H9 (cell line): ENCODE measurements around the gene IRS4. TPM values are rescaled to one million over a fixed set of nuclear protein-coding genes. Genes with fewer than 3 reads are reported as not detected.
A peak's percentile ranks its signal among the peaks of the same experiment; 100 is the strongest.

Experiments used
- DNase-seq: peaks from one replicate; pipeline ENCODE4 v3.0.0-alpha.2; 2017
- H2AFZ ChIP-seq: one replicate; pipeline ENCODE4 v1.6.1; 2013; ENCODE audit warnings: mild to moderate bottlenecking, low read length, control low read depth, moderate library complexity
- H2AK5ac ChIP-seq: 2 replicates; pipeline ENCODE4 v1.6.1; 2013; ENCODE audit warnings: low read length, control low read depth, mixed read lengths; ENCODE audit not compliant: insufficient read length
- H2BK120ac ChIP-seq: one replicate; pipeline ENCODE4 v1.6.1; 2013; ENCODE audit warnings: low read depth, mild to moderate bottlenecking, low read length, control low read depth, inconsistent platforms; ENCODE audit not compliant: poor library complexity, severe bottlenecking
- H2BK12ac ChIP-seq: 2 replicates; pipeline ENCODE4 v1.6.1; 2013; ENCODE audit warnings: low read length, control low read depth, mixed read lengths, low read depth; ENCODE audit not compliant: insufficient read length
- H2BK15ac ChIP-seq: 2 replicates; pipeline ENCODE4 v1.6.1; 2013; ENCODE audit warnings: low read depth, low read length, control low read depth
- H2BK20ac ChIP-seq: one replicate; pipeline ENCODE4 v1.6.1; 2013; ENCODE audit warnings: low read depth, mild to moderate bottlenecking, low read length, control low read depth, inconsistent platforms; ENCODE audit not compliant: poor library complexity, severe bottlenecking
- H2BK5ac ChIP-seq: 2 replicates; pipeline ENCODE4 v1.6.1; 2013; ENCODE audit warnings: low read length, control low read depth, mixed read lengths; ENCODE audit not compliant: insufficient read length
- H3K14ac ChIP-seq: 2 replicates; pipeline ENCODE4 v1.6.1; 2013; ENCODE audit warnings: low read length, control low read depth; ENCODE audit not compliant: insufficient read depth
- H3K18ac ChIP-seq: 2 replicates; pipeline ENCODE4 v1.6.1; 2013; ENCODE audit warnings: low read depth, mild to moderate bottlenecking, mixed read lengths, low read length, control low read depth; ENCODE audit not compliant: insufficient read length
- H3K23ac ChIP-seq: 2 replicates; pipeline ENCODE4 v1.6.1; 2013; ENCODE audit warnings: low read length, control low read depth, mixed read lengths, low read depth; ENCODE audit not compliant: insufficient read length
- H3K23me2 ChIP-seq: 2 replicates; pipeline ENCODE4 v1.6.1; 2013; ENCODE audit warnings: low read depth, mild to moderate bottlenecking, mixed read lengths, low read length, control low read depth; ENCODE audit not compliant: insufficient read length, poor library complexity, severe bottlenecking
- H3K27ac ChIP-seq: 2 replicates; pipeline ENCODE4 v1.5.1; 2013; ENCODE audit warnings: low read length, control low read depth, mixed read lengths, low read depth; ENCODE audit not compliant: insufficient read length
- H3K27me3 ChIP-seq: 2 replicates; pipeline ENCODE4 v1.6.1; 2013; ENCODE audit warnings: low read length, control low read depth, inconsistent platforms; ENCODE audit not compliant: insufficient read depth
- H3K4ac ChIP-seq: 2 replicates; pipeline ENCODE4 v1.6.1; 2013; ENCODE audit warnings: low read depth, mild to moderate bottlenecking, control low read depth, inconsistent platforms, low read length, moderate library complexity
- H3K4me1 ChIP-seq: 2 replicates; pipeline ENCODE4 v1.6.1; 2013; ENCODE audit warnings: low read length, control low read depth, inconsistent platforms; ENCODE audit not compliant: insufficient read depth
- H3K4me2 ChIP-seq: 2 replicates; pipeline ENCODE4 v1.6.1; 2013; ENCODE audit warnings: low read length, control low read depth, mixed read lengths; ENCODE audit not compliant: insufficient read length, insufficient read depth
- H3K56ac ChIP-seq: 2 replicates; pipeline ENCODE4 v1.6.1; 2013; ENCODE audit warnings: low read depth, mild to moderate bottlenecking, mixed read lengths, low read length, control low read depth; ENCODE audit not compliant: insufficient read length
- H3K79me1 ChIP-seq: 2 replicates; pipeline ENCODE4 v1.6.1; 2013; ENCODE audit warnings: low read depth, mild to moderate bottlenecking, moderate library complexity, low read length, control low read depth, inconsistent platforms; ENCODE audit not compliant: insufficient read depth, poor library complexity, severe bottlenecking
- H3K79me2 ChIP-seq: 2 replicates; pipeline ENCODE4 v1.6.1; 2013; ENCODE audit warnings: low read length, control low read depth, inconsistent platforms; ENCODE audit not compliant: insufficient read depth
- H3K9ac ChIP-seq: 2 replicates; pipeline ENCODE4 v1.6.1; 2013; ENCODE audit warnings: low read length, control low read depth, mixed read lengths; ENCODE audit not compliant: insufficient read length; ENCODE audit errors: extremely low read depth
- H3K9me3 ChIP-seq: one replicate; pipeline ENCODE4 v1.6.1; 2013; ENCODE audit warnings: low read depth, low read length, inconsistent platforms; ENCODE audit not compliant: control insufficient read depth
- H3T11ph ChIP-seq: one replicate; pipeline ENCODE4 v1.6.1; 2013; ENCODE audit warnings: mild to moderate bottlenecking, low read length, control low read depth, inconsistent platforms
- H4K20me1 ChIP-seq: one replicate; pipeline ENCODE4 v1.6.1; 2013; ENCODE audit not compliant: control insufficient read depth, insufficient read length, insufficient read depth
- H4K5ac ChIP-seq: 2 replicates; pipeline ENCODE4 v1.6.1; 2013; ENCODE audit warnings: low read depth, mild to moderate bottlenecking, mixed read lengths, low read length, control low read depth; ENCODE audit not compliant: insufficient read length
- H4K8ac ChIP-seq: replicated peaks from 2 replicates; pipeline ENCODE4 v1.6.1; 2013; ENCODE audit warnings: low read length, control low read depth, mixed read lengths, low read depth; ENCODE audit not compliant: insufficient read length
- H4K91ac ChIP-seq: 2 replicates; pipeline ENCODE4 v1.6.1; 2013; ENCODE audit warnings: low read depth, mild to moderate bottlenecking, moderate library complexity, mixed read lengths, low read length, control low read depth; ENCODE audit not compliant: insufficient read length
- H3K27ac Mint-ChIP-seq, 3 experiments: 2 replicates in 2 of 3; 3 replicates in 1 of 3; pipeline ENCODE4 v1.8.0; 2020 to 2021; ENCODE audit warnings: mixed read lengths in 3 of 3, mild to moderate bottlenecking in 1 of 3, moderate library complexity in 1 of 3
- H3K27me3 Mint-ChIP-seq: 2 replicates; pipeline ENCODE4 v1.8.0; 2021; ENCODE audit warnings: low read depth, mild to moderate bottlenecking, moderate library complexity, mixed read lengths
- H3K36me3 Mint-ChIP-seq, 3 experiments: 2 replicates in 2 of 3; 3 replicates in 1 of 3; pipeline ENCODE4 v1.8.0; 2020 to 2021; ENCODE audit warnings: low read depth in 3 of 3, mixed read lengths in 3 of 3; ENCODE audit not compliant: insufficient read depth in 1 of 3
- H3K4me1 Mint-ChIP-seq, 2 experiments: 2 replicates each; pipeline ENCODE4 v1.8.0; 2020; ENCODE audit warnings: mixed read lengths in 2 of 2
- H3K4me3 Mint-ChIP-seq, 2 experiments: 2 replicates in 1 of 2; 3 replicates in 1 of 2; pipeline ENCODE4 v1.8.0; 2020 to 2021; ENCODE audit warnings: mild to moderate bottlenecking in 2 of 2, mixed read lengths in 2 of 2, moderate library complexity in 1 of 2
- H3K9me3 Mint-ChIP-seq, 2 experiments: 2 replicates in 1 of 2; 3 replicates in 1 of 2; pipeline ENCODE4 v1.8.0; 2020; ENCODE audit warnings: mild to moderate bottlenecking in 2 of 2, mixed read lengths in 2 of 2, moderate library complexity in 1 of 2
- WGBS: extraction: QIAGEN DNeasy Blood & Tissue Kit; methylation state at CpG from one replicate; pipeline ENCODE4 v1.1.7; 2013; ENCODE audit warnings: missing lambda C conversion rate, low lambda C conversion rate, mixed read lengths; ENCODE audit not compliant: insufficient read length; ENCODE audit errors: extremely low coverage; 5-methylcytosine and 5-hydroxymethylcytosine counted together
- total RNA-seq: library from RNA; stranded (reverse); gene quantifications from 2 replicates; pipeline ENCODE4 v1.2.1, GENCODE V29; 2021
- TF ChIP-seq, protein P1 (sequence below): fragments of 200-600 bp; sonication (generic); conservative IDR thresholded peaks from 3 replicates; pipeline ENCODE4 v1.8.0; 2021; ENCODE audit warnings: antibody characterized with exemption, mild to moderate bottlenecking

IRS4 gene
- total RNA-seq, 1 experiment from 2014 or later = 8.2 TPM

DNA sequence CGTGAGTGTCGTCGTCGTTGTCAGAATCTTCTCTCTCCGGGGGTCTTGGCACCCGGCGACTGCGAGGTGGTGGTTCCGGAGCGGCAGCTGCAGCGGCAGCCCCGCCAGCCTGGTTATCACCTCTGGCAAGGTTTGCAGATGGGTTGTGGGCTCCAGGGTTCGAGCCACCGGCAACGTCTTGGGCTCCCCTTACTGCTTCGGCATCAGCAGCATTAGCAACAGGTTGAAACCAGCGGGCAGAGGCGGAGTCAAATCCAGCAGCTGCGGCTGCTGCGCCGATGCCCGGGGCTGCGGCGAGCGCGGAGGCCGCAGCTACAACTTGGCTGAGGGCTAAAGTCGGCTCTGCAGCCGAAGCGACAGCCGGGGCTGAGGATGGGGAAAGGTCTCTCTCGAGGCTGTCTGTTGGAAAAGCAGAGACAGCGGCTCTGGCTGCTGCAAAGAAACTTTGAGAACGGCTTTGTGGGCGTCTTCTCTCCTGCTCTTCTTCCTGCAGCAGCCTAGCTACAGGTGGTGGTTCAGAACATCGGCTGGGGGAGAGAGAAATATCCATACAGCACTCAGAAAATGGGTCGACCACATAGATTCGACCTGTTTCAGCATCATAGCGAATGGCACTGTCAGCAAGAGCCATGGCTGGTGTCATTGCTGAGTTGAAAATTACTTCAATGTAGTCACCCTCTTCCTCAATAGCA is 3.6 kb downstream of the IRS4 start:
- Histone ChIP-seq H4K5ac (no peak overlapping the region), H3K27me3 (peaks cover 16% of the 10 kb centered on the region), H4K20me1 (no peaks in the 10 kb centered on the region), H2AK5ac (no peak overlapping the region), H2BK20ac (no peak overlapping the region), H4K91ac (no peak overlapping the region), H3K79me2 (no peaks in the 10 kb centered on the region), H3K14ac (no peak overlapping the region), H3K27ac (no peak overlapping the region), H3K9me3 (no peaks in the 10 kb centered on the region), H3K4me2 (peak overlapping the region; percentile 82), H3K23ac (no peak overlapping the region), H3K4ac (no peak overlapping the region), H2AFZ (no peak overlapping the region), H3K23me2 (peaks cover 32% of the 10 kb centered on the region), H2BK12ac (no peak overlapping the region), H2BK15ac (no peak overlapping the region), H3K9ac (no peak overlapping the region), H3T11ph (no peak overlapping the region), H3K79me1 (no peaks in the 10 kb centered on the region), H3K18ac (no peak overlapping the region), H2BK5ac (no peak overlapping the region), H3K56ac (no peak overlapping the region), H4K8ac (no peak overlapping the region), H2BK120ac (no peak overlapping the region), H3K4me1 (peaks cover 6% of the 10 kb centered on the region)
- H3K4me1 Mint-ChIP-seq = peaks cover 56 to 64% of the 10 kb centered on the region in 2 experiments
- H3K27me3 Mint-ChIP-seq = peaks cover 47% of the 10 kb centered on the region
- WGBS = no CpG with 5 or more reads among the region's 39 CpGs
- H3K9me3 Mint-ChIP-seq = peaks cover 19 to 22% of the 10 kb centered on the region in 2 experiments
- DNase-seq = peak; percentile 70
- peak overlapping the region; percentile 74 to 86 for H3K4me3 Mint-ChIP-seq
- TF ChIP-seq, protein P1, sequence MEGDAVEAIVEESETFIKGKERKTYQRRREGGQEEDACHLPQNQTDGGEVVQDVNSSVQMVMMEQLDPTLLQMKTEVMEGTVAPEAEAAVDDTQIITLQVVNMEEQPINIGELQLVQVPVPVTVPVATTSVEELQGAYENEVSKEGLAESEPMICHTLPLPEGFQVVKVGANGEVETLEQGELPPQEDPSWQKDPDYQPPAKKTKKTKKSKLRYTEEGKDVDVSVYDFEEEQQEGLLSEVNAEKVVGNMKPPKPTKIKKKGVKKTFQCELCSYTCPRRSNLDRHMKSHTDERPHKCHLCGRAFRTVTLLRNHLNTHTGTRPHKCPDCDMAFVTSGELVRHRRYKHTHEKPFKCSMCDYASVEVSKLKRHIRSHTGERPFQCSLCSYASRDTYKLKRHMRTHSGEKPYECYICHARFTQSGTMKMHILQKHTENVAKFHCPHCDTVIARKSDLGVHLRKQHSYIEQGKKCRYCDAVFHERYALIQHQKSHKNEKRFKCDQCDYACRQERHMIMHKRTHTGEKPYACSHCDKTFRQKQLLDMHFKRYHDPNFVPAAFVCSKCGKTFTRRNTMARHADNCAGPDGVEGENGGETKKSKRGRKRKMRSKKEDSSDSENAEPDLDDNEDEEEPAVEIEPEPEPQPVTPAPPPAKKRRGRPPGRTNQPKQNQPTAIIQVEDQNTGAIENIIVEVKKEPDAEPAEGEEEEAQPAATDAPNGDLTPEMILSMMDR = no peak
- peaks cover 11 to 22% (median 16%) of the 10 kb centered on the region in 3 experiments for H3K36me3 Mint-ChIP-seq
- peak overlapping the region in 2 of 3 experiments; percentile 64 to 96; a peak in 3 of 7 replicates for H3K27ac Mint-ChIP-seq
